ENCODE measurements around the gene TMEM132D.
"Not testable (repeated sequence)": the region's sequence is repeated elsewhere in the genome, so short reads cannot be mapped to it uniquely, and the experiment has no call there.

Gene TMEM132D

DNA sequence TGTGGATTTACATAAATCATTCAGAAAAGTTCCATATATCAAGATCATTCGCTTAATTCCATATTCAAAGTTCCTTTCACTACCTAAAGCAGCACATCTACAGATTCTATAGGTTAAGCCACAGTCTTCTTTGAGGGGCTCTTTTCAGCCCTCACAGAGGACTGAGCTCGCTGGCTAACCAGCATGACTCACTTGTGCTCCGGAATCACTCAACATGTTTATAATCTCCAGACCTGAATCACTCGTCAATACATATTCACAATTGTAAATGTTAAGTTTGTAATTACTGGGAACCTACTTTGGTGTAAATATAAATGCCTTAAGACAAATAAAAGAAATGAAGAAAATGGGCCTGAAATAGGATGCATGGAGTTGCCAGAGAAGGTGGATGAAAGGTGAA is 315.7 kb downstream of the TMEM132D start:
- no peak for DNase-seq (ENCODE audit: low read depth)

DNA sequence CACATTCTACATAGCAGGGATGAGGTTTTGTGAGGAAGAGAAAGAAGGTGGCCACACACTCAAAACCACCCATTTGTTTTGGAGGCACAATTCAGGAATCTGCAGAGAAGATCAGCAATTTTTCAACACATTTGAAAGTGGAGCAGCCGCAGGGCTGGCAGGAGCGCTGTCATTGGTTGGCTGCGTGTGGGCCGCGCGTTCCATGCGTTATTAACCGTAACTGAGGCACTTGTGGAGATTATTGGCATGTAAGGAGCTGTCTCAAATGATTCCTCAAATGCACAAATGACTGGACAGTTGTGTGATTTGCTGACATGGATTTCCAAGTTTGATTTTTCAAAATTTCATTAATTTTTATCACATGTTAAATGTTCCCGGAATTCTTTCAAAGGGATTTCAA is 318.5 kb downstream of the TMEM132D start:
- DNase-seq (ENCODE audit: low read depth) = no peak

DNA sequence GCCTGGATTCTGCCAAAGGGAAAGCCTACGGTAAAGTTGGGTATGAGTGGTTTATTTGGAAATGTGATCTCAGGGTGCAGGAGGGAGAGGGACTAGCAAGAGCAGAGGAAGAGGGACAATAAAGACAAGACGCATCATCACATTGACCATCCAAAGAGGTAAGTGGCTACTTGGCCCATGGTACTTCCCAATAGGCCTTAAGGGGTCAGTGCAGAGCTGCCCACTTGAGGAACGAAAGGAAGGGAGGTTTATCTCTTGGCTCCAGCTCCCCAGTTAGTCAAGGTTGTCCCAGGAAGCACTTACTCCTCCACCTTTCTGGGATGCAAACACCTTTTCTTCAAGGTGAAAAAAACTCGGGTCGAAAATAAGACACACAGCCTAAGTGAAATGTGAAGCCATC is 323.9 kb downstream of the TMEM132D start:
- no peak for DNase-seq (ENCODE audit: low read depth)

DNA sequence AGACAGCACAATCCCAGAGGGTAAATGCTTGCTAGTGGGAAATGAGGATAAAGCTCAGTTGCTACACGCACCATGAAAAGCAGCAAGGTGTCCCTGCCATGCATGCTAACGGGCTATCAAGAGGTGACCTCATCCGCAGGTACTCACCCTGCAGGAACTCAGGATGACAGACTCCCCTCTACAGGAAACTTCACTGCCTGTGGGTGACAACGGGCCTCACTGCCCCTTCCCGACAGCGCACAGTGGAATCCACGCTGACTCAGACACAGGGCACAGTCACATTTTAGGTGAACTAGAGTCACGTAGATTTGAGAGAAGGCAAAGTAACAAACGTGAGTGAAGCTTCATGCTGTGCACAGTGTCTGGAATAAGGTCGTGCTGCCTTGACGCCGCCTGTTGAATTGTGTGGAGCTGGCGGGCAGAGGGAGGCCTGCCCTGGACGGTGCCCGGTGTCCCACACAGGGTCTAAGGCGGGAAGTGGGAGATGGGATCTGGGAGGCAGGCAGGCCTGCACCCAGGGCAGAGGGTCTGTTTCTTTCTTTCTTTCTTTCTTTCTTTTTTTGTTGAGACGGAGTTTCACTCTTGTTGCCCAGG is 331.8 kb downstream of the TMEM132D start:
- no peak for DNase-seq (ENCODE audit: low read depth)

DNA sequence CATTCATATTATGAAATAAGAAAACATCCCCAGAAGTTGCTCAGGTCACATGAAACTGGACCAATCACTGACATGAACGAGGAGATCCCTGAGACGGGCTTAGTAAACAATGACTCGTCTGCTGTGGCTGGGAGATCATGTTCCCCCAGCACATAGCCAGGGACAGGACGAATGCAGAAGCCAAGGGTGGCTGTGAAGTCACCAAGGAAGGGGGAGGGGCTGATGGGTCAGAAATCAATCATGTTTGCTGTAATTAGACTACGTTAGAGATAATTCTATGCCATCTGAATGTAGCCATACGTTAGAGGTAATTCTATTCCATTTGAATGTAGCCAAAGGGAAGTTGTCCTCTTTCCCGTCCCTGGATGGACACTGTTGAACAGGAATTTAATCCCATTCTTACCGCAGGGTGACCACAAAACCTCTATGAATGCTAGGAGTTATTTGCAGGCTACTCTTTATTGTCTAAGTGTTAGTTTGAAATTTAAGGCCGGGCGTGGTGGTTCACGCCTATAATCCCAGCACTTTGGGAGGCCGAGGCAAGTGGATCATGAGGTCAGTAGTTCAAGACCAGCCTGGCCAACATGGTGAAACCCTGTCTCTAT is 332.9 kb downstream of the TMEM132D start:
- no peak for DNase-seq (ENCODE audit: low read depth)

DNA sequence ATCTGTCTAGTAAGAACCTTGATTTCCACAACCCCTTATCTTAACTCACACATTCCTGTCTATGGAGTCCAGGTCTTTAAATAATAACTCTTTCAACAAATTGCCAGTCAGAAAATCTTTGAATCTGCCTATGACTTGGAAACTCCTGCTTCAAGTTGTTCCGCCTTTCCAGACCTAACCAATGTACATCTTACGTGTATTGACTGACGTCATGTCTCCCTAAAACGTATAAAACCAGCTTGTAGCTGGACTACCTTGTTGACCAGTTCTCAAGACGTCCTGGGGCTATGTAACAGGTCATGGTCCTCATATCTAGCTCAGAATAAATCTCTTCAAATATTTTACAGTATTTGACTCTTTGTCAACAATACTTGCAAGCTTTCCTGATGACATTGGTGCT is 337.0 kb downstream of the TMEM132D start:
- DNase-seq (ENCODE audit: low read depth) = no peak

DNA sequence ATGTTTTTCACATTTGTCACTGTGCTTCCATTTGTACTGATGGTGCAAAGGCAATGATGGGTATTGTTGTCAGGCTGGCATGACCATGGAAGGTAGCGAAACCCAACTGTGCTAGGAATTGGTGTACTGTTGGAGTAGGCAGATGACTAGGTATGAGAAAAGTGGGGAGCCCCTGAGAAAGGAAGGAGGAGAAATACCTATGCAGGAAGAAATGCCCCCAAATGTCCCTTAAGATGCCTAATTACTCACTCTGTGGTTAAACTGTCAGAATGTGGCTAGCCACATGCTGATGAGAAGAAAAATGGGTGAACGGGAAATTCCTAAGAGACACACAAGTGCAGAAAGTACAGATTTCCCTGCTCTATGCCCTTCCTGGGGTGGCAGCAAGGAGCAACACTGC is 339.1 kb downstream of the TMEM132D start:
- no peak for DNase-seq (ENCODE audit: low read depth)

DNA sequence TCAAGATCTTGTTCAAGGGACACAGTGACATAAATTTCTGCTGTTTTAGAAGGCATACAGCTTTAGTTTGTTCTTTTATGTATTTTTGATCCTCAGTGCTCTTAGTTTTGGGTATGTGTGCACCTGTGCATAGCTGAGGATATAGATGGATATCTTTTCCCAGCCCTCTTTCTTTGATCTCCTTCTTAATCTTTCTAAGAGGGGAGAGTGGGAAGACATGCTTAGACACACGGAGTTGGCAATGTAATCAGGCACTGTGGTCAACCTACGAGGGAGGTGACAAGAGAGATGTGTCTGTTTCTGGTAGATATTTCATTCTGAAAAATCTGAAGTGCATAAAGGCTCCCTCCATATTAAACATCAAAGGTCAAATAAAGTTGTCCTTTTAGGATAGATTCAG is 340.6 kb downstream of the TMEM132D start:
- no peak for DNase-seq (ENCODE audit: low read depth)

DNA sequence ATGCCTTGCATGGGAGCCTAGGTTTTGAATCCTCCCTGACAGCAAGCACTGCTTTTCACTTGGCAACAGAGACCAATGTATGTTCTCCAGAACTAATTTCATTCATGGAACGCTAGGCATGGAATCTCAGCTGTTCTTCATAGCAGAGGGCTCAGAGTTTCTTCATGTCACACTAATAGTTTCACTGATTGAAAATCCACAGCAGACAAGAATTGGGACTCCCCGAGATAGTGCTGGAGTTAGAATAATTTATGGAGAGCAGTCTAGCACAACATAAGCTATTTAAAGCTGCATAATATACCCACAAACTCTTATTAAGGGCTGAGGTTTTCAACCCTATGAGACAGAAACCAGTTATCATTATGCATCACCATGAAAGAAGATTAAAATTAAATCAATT is 342.5 kb downstream of the TMEM132D start:
- DNase-seq (ENCODE audit: low read depth) = no peak

DNA sequence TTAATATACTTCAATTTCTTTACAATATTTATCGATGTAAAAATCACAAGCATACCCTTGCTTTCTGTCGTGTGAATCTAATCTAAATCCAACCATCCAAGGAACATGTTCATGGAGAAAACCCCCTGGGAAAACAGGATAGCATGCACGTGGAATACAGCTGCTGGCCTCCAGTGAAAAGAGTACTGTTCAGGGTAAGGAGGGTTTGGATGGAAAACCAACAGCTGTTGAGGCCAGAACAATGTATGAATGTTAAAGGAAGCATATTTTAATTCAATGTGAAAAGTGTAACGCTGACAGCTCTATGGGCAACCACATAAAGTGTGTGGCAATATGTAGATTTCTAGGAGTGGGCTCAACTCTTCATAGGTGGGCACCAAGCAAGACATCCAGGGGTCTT is 344.0 kb downstream of the TMEM132D start:
- DNase-seq (ENCODE audit: low read depth) = no peak

DNA sequence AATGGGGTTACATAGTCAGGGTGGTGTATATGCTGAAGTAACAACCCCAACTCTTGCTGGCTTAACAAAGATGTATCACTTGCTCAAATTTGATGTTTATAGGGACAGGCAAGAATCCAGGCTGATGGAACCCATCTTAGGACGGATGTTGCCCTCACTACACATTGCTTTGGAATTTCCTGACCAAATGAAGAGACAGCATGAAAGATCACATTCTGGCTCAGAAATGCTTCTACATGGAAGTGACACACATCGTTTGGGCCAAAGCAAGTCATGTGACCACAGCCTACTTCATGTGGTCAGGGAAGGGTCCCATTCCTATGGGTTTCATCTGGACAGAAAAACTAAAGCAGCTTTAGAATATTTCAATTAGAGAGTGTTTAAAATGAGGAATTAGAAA is 345.8 kb downstream of the TMEM132D start:
- DNase-seq (ENCODE audit: low read depth) = no peak

DNA sequence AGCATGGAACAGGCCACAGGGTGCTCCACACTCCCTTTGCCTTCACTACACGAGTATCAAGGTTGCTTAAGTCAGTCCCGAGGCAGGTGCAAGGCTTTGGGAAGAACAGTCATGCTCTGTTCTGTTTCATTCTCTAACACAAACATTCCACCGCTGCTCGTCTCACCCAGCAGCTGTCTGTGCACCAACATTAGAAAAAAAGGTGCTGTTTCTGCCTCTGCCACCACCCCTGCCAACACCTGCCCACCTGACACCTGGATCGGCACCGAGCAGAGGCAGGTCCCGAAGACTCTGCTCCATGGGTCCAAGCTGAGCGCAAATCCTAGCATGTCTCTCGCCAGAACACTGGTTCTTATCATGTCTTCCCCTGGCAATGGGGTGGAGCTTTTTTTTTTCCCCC is 347.7 kb downstream of the TMEM132D start:
- DNase-seq (ENCODE audit: low read depth) = no peak

DNA sequence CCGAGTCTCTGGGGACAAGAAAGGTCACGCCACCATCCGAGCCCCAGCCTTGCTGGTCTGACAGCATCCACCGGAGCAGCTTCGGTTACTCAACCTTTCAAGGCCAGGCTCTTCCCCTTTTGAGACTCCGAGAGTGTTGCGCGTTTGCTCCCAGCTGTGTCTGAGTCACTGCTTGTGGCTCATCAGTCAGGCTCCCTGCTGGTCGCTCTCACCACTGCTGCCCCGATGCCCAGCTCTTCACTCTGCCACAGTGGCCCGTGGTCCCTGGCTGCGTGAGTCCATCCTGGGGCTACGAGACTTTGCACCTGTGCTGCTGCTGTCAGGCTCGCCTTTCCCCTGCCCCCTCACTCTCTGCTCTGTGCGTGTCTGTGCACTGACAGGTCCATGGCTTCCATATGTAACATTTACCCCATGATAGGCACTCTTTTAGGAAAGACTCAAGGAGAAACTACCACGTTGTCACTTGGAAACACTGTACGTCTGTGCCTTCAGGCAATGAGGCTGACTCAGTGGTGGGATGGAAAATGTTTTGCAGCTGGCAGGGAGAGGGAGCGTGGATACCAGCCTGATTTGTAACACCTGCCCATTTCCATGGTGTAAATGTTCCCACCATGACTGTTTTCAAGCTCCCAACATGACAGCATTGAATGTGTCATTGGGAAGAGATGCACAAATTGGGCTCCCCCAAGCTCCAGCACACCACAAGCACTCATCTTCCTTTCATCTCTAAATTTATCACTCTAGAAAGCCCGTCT is 350.7 kb downstream of the TMEM132D start:
- no peak for DNase-seq (ENCODE audit: low read depth)

DNA sequence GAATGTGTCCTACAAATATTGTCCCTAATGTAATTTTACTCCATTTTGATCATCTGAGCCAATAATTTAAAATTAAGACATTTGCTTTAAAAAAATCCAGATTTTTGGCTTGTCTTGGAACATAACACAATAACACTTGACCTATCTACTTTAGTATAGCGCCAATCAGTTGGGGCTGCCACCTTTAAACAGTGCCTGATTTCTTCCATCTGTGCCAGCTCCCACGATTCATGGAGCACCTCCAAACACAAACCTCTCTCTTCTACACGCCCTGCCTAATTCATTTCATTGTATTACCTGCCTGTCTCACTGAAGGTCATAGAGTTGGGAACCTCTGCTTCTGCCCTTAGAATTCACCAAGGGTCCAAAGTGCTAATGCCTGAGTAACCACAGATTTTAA is 352.4 kb downstream of the TMEM132D start:
- no peak for DNase-seq (ENCODE audit: low read depth)

DNA sequence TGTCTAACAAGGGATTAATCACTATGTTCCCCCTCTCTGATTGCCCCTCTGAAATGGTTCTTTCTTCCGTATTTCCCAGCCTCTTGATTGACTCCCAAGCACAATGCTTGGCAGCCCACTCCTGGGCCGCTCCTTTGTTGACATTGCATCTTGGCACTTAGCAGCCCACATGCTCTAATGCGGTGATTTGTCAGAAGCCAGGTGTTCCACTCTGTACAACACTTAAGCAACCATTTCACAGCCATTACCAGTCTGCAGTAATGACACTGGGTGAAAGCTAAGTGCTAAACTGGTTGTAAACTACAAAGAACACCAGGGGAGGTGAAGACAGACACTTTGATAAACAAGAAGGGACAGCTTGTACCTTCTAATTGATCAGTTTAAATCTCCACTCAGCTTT is 353.5 kb downstream of the TMEM132D start:
- no peak for DNase-seq (ENCODE audit: low read depth)

DNA sequence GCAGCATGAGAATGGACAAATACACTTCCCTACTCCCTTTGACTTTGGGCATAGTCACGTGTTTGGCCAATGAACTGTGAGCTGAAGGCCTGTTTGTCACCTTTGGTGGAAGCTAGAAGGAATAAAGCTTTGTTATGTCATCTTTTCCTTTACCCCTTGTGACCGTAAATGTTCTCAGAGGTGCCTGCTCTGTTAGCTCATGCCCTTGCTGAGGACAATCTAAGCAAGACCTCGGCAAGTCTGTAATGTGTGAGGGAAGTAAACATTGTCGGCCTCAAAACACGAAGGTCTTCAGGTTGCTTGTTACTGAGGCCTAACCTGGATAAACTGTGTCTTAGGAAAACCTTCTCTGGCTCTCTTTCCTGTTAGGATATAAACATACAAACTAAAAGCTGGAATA is 354.2 kb downstream of the TMEM132D start:
- no peak for DNase-seq (ENCODE audit: low read depth)

DNA sequence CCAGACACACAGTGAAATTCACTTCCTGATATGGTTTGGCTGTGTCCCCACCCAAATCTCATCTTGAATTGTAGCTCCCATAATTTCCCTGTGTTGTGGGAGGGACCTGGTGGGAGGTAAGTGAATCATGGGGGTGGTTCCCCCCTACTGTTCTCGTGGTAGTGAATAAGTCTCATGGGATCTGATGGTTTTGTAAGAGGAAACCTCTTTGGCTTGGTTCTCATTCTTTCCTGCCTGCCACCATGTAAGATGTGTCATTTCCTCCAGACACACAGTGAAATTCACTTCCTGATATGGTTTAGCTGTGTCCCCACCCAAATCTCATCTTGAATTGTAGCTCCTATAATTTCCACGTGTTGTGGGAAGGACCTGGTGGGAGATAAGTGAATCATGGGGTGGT is 354.8 kb downstream of the TMEM132D start:
- DNase-seq (ENCODE audit: low read depth) = not testable (repeated sequence)

DNA sequence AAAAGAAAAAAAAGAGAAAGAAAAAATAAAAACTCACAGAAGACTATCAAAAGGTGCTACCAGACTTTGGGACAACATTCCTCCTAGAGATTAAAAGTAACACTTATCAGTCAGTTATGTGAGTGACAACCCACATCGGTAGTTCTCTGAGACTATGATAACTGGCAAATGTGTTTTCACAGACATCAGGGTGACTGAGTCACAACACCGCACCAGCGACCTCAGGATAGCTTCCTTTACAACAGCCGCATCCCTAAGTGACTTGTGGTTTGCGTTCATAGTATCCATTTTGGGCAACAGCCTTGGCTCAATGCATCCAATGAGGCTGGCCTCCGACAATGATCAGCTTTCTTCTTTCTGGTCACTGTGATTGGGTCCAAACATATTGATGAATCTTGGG is 359.1 kb downstream of the TMEM132D start:
- DNase-seq (ENCODE audit: low read depth) = no peak

DNA sequence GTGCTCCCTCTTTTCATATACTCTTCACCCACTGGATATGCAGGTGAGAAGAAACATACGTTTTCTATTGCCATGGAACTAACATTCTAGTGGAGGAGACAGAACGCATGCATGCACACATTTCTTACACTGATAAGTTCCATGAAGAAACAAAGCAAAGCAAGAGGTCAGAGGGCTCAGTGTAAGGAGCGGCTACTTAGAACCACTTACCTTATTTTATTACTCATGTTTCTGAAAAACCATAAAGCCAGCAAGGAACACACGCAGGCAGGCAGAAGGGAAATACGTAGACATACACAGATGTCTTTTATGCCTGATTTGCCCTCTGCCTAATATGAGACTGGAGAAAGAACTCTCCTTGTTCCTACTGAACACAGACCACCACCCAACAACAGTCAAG is 362.9 kb downstream of the TMEM132D start:
- DNase-seq (ENCODE audit: low read depth) = no peak

DNA sequence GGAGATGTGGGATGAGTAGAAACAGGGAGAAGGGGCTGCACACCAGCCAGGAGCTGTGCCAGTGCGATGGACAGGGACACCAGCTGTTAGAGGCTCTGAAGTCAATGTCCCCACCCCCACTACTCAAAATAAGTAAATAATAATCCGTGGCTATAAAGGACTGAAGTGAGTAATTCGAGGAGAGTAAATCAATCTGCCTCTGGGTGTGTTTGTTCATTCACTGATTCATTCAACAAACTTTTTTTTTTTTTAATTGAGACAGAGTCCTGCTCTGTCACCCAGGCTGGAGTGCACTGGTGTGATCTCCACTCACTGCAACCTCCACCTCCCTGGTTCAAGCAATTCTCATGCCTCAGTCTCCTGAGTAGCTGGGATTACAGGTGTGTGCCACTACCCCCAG is 363.6 kb downstream of the TMEM132D start:
- DNase-seq (ENCODE audit: low read depth) = no peak

DNA sequence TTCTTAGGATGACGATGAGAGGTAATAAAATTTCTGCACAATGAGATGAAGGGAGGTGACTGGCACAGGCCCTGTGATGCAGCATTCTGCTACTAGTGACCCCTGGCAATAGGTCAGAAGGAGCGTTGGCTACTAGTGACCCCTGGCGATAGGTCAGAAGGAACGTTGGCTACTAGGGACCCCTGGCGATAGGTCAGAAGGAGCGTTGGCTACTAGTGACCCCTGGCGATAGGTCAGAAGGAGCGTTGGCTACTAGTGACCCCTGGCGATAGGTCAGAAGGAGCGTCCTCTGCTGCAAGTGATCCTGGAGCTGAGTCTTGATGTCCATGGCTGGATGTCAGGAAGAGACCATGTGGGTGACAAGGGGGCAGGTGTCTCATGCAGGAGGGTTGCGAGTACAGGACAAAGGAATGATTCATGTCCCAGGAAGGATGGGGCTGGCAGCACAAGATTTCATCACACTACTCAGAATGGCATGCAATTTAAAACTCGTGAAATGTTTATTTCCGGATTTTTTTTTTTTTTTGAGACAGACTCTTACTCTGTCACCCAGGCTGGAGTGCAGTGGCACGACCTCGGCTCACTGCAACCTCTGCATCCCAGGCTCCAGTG is 365.0 kb downstream of the TMEM132D start:
- DNase-seq (ENCODE audit: low read depth) = not testable (repeated sequence)

DNA sequence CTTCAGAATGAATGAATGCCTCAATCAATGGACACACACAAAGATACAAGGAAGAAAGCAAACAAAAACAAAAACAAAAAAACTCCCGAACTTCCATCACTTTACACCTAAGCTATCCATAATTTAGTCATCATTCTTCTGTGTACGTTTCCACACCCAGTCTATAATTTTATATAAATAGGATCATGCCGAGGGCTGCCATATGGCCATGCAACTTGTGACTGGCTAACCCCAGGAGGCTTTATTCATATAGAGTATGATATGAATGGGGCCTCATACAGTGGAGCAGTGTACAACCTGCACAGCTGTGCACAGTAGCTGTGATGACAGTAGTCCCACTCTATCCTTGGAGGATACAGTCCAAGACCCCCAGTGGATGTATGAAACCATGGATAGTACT is 365.7 kb downstream of the TMEM132D start:
- DNase-seq (ENCODE audit: low read depth) = no peak

Data from fibroblast of gingiva (primary cell).